Stimulated activated CD4-positive, alpha-beta T cell treated with anti-CD3 and anti-CD28 coated beads, Interleukin-12 subunit alpha, Interleukin-12 subunit beta, amount 100 ng/mL, for 48 hours (primary cell): Measurements from ENCODE around the gene ZFP92.
A peak's percentile ranks its signal among the peaks of the same experiment; 100 is the strongest.
"Not testable (repeated sequence)": the region's sequence is repeated elsewhere in the genome, so short reads cannot be mapped to it uniquely, and the experiment has no call there.

Experiments used
- DNase-seq, 3 donors: peaks; one replicate each; pipeline ENCODE4 v3.0.0-alpha.2; 2020; ENCODE audit warnings: low read depth in 2 of 3, low spot score in 1 of 3

Gene ZFP92

GRCh38 chrX:153386097-153386496, 25.2 kb upstream of the ZFP92 start:
- DNase-seq = no peak

- DNase-seq = no peak
These were observed 23.9 kb upstream of the ZFP92 start for GRCh38 chrX:153387345-153387744.

- DNase-seq = no peak
These were observed 23.1 kb upstream of the ZFP92 start for GRCh38 chrX:153387987-153388721.

GRCh38 chrX:153388722-153389459, 22.4 kb upstream of the ZFP92 start:
- DNase-seq = no peak

GRCh38 chrX:153389460-153389768, 21.9 kb upstream of the ZFP92 start:
- not testable (repeated sequence) for DNase-seq

- DNase-seq = no peak
These were observed 18.5 kb upstream of the ZFP92 start for GRCh38 chrX:153392642-153393321.

GRCh38 chrX:153394612-153395011, 16.7 kb upstream of the ZFP92 start:
- DNase-seq = no peak

- no peak for DNase-seq
These were observed 15.5 kb upstream of the ZFP92 start for GRCh38 chrX:153395613-153396319.

- no peak for DNase-seq
These were observed 14.7 kb upstream of the ZFP92 start for GRCh38 chrX:153396320-153397195.

GRCh38 chrX:153397256-153397960, 13.9 kb upstream of the ZFP92 start:
- no peak for DNase-seq

- no peak for DNase-seq
These were observed 12.9 kb upstream of the ZFP92 start for GRCh38 chrX:153398275-153398960.

GRCh38 chrX:153400146-153401132, 10.8 kb upstream of the ZFP92 start:
- peak; percentile 29 to 53 (median 53) for DNase-seq

- no peak for DNase-seq
These were observed 10.0 kb upstream of the ZFP92 start, which contains the start of gene PNMA6E for GRCh38 chrX:153401133-153401764. PNMA6E (minus strand) TSS chrX:153401350; CDS start chrX:153398849, 2,501 bp downstream.

- not testable (repeated sequence) for DNase-seq
These were observed 6.9 kb upstream of the ZFP92 start for GRCh38 chrX:153404333-153404732.

GRCh38 chrX:153405426-153405825, 5.8 kb upstream of the ZFP92 start:
- no peak for DNase-seq

- DNase-seq = no peak
These were observed 5.3 kb upstream of the ZFP92 start for GRCh38 chrX:153406011-153406410.

- DNase-seq = no peak
These were observed 4.4 kb upstream of the ZFP92 start for GRCh38 chrX:153406903-153407302.

GRCh38 chrX:153407736-153408135, 3.5 kb upstream of the ZFP92 start:
- DNase-seq = no peak
